ENCODE results near the gene ITPR3.

The ITPR3 gene

GRCh38 chr6:33705268-33705885, 84.3 kb downstream of the ITPR3 start:
- no peak for FAIRE-seq

DNA sequence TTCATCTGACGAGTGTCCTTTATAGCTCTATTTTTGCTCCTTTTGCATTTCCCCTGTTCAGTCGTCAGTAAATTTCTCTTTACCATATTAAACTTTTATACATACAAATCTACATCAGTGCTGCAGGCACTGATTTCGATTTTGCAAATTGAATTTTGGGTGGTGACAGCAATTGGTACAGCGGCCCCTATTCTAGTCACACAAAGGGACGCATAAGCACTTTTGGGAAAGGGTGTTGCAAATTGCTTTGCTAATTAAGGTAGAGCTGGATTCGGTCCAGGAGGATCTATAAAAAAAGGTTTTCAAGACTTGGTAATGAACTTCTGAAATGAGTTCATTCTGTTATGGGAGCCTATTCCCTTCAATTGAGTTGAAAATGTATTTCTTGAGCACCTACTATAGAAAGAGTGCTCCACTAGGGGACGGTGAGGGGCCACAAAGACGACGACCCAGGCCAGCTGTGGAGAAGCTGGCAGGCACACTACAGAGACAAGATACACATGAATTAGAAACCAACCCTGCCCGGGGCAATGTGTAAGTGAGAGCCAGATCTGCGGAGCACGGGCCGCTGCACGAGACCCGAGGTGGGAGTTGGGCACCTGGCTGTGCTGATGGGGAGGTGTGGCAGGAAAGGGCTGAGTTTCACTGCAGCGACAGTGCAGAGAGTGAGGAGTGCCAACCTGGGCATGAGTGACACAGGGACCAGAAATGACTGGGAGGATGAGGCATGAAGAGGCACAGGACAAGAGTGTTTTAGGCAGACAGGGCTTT, 85.0 kb downstream of the ITPR3 start:
- no peak for FAIRE-seq

DNA sequence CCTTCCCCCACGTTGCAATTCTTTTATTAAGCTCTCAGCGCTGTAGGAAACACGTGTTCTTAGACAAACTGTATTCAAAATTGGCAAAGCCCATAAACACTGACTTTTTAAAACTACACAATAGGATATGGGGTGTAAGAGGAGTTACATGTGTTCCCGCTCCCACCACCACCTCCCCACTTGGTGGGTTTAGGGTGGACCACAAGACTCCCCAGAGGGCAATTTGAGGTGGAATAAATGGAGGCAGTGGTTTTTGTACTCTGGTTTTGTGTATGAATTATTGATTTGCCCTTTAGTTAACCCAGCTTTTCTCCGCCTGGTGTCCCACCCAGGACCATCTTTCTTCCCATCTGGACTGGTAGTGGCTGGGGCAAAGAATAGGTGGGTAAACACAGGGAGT, 86.6 kb downstream of the ITPR3 start:
- no peak for FAIRE-seq

DNA sequence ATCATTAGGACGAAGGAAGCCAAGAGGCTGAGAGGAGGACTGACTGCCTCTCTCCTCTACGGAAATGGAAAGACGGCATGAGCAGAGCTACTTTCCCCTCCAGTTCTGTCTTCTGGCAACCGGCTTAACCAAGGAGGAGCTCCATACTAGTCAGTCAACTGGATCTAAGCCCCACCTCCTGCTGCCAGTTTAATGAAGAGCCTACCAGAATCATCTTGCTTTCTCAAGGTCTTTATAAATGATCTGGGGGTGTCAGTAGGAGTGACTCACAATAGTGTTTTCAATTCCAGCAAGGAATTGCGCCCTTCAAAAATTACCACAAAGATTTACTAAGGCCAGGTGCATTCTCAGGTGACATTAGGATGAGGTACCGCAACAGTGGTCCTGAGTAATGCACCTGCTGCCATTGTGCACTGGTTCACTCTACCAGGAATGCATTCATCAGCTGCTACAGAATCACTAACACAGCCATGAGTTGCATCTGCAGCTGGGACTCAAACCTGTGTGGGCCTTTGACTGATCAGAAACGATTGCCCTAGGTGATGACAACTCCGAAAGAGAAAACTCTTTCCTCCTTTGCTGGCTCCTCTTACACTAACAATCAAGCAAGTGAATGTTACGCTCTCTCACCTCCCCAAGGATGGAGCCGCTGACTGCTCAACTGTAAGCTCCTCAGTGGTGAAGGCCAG, 87.5 kb downstream of the ITPR3 start:
- FAIRE-seq: no peak

DNA sequence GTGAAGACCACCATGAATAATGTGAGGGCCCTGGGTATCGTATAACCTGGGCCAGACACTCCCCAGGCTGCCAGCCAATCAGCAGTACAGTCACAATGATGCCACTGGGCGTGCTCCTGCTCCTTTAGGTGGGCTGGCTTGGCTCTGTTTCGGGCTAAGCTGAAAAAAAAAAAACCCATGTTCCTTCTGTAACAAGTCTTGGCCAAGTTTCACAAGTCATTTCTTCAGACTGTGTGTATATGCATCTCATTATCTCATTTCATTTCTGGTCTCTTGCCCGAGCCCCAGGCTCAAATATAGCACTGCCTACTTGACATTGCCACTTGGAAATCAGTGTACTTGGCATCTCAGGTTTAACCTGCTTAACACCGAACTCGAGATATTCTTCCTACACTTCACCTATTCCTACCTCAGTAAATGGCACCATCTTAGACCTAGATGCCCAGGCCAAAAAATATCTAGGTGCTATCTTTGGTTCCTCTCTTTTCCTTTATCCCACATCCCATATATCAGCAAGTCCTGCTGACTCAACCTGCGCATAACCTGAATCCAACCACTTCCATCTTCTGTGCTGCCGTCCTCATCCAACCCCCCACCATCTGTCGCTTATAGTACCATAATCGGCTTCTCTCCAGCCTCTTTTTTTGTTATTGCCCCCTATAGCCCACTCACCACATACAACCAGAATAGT, 88.6 kb downstream of the ITPR3 start:
- no peak for FAIRE-seq

- no peak for FAIRE-seq
Measured at GRCh38 chr6:33710296-33711121, 89.4 kb downstream of the ITPR3 start.

- FAIRE-seq: no peak
Measured at GRCh38 chr6:33711140-33712129, 90.3 kb downstream of the ITPR3 start, which contains the start of gene UQCC2. TSS of gene UQCC2 (minus strand) at chr6:33711700. CDS start at chr6:33711686, 14 bp downstream.

- no peak for FAIRE-seq
Measured at GRCh38 chr6:33712914-33713313, 91.8 kb downstream of the ITPR3 start.

- no peak for FAIRE-seq
Measured at GRCh38 chr6:33713786-33714185, 92.7 kb downstream of the ITPR3 start.

DNA sequence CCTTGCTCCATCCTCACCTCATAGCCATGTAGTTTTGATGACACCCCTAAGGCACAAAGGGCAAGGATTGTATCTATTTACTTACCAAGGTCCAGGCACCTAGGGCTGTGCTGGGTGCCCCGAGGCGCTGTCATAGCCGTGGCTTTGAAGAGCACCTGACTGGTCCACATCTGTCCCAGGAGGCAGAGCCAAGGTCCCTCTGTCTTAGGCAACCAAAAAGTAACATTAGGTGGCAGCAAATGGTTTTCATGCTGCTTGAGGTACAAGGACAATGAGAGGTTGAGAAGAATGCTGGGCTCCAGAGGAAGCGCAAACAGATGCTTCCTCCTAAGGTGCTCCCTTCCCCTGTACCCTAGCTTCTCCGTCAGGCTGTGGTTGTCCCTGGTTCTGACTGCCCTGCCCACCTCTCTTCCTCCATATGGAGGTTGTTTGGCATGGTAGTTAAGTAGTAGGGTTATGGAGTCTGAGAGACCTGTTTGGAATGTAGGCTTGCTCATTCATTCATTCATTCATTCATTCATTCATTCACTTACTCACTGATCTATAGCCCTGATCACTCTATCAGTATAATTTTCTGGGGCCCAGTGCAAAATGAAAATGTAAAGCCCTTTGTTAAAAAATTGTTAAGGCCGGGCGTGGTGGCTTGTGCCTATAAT, 93.4 kb downstream of the ITPR3 start:
- FAIRE-seq: no peak

DNA sequence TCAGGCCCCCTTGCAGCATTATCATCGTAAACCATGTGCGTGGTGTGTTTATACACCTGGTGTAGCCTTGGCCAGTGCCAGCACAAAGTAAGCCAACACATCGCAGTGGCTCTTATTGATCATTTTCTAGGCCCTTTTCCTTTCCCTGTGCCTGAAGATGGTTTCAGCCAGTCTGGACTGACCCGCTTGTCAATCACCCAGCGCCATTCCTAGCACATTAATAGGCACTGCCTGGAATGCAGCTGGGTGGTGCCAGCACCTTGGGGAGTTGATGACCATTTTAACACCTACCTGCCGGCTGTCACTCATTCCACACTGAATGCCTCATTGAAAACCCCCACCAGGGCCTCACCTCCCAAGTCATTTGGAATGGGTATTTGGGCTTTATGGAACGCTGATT, 95.3 kb downstream of the ITPR3 start:
- FAIRE-seq: no peak

- no peak for FAIRE-seq
Measured at GRCh38 chr6:33716890-33717632, 95.9 kb downstream of the ITPR3 start.

- FAIRE-seq: no peak
Measured at GRCh38 chr6:33717934-33718455, 96.9 kb downstream of the ITPR3 start.

- no peak for FAIRE-seq
Measured at GRCh38 chr6:33718713-33719112, 97.6 kb downstream of the ITPR3 start.

DNA sequence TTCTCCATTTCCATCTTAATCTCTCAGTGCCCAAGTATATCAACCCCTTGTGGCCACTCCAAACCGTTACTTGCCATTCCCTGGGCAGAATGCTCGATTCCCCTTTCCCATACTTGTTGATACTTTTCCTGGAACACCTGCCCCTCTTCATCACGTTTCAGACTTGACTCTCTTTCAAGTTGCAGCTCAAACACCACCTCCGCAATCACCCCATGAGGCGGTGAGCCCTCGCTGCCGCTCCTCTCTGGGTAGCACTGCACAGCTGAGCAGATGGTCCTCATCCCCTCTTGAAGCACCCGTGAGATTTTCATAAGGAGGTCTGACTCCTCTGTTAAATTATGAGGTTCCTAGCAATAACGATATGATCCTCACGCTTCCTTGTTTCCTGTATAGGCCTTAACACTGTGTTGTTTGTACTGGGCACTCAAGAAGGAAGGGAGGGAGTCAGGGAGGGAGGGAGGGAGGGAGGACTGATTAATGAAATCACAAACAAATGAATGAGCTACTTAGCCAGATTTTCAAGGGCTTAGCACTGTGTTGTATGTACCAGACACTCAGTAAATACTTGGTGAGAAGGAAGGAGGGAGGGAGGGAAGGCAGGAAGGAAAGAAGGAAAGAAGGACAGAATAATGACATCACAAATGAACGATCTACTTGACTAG, 98.3 kb downstream of the ITPR3 start:
- FAIRE-seq: no peak

GRCh38 chr6:33720998-33721397, 99.9 kb downstream of the ITPR3 start:
- FAIRE-seq: no peak

DNA sequence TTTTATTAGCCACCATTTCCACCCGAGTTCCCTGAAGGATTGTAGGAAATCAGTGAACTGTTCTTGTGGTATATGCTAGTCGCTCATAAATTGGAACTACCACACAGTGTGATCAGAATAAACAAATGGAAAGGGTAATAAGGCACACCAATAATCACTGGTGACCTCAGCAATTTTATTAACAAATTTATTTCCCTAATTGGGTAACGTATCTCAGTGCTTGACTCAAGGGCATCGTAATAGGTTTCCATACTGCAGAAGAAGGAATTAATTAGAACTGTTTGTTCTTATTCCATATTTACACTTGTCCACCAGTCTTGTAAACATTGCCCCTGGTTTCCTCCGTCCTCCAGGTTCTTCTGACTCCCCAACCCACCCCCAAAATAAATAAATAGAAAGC, 100.4 kb downstream of the ITPR3 start:
- no peak for FAIRE-seq

DNA sequence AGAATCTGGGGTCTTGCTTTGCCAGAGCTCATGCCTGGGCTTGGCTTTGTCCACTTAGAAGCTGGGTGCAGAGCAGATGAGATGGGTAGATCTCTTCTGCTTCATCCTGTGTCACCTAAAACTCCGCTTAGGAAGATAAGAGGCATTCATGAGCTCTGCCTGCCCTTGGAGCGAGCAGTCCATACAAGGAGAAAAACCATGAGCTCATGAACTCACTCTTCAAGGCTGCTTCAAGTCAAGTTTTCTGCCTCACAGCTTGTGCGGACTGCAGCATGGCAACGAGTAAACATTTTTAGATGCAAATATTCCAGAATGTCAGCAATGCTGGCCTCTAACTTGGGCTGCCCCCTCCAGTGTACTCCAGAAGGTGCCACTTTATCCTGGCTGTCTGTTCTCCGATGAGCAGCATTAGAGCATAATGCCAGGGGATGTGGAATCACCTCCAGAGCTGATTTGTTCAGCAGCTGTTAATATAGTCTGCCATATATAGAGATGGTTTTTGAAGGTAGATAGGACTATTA, 101.0 kb downstream of the ITPR3 start:
- FAIRE-seq: no peak

Data from islet of Langerhans (tissue), 1 donor.